Mesendoderm (in vitro differentiated cells): ENCODE measurements around the gene DGKI.
"Not testable (repeated sequence)": the region's sequence is repeated elsewhere in the genome, so short reads cannot be mapped to it uniquely, and the experiment has no call there.

Experiments
- DNase-seq: peaks from one replicate; pipeline ENCODE4 v3.0.0; 2013
- H2AK5ac ChIP-seq: 2 replicates; pipeline ENCODE4 v1.6.1; 2013; ENCODE audit warnings: low read length, inconsistent platforms
- H2BK120ac ChIP-seq: 2 replicates; pipeline ENCODE4 v1.6.1; 2013; ENCODE audit warnings: low read depth, mild to moderate bottlenecking, low read length, moderate library complexity, mixed read lengths
- H2BK15ac ChIP-seq: replicated peaks from 2 replicates; pipeline ENCODE4 v1.6.1; 2013; ENCODE audit warnings: low read depth, mild to moderate bottlenecking, moderate library complexity
- H2BK5ac ChIP-seq: 2 replicates; pipeline ENCODE4 v1.6.1; 2013; ENCODE audit warnings: low read length, inconsistent platforms
- H3K18ac ChIP-seq: 2 replicates; pipeline ENCODE4 v1.6.1; 2013; ENCODE audit warnings: mild to moderate bottlenecking, low read length, mixed read lengths
- H3K23ac ChIP-seq: one replicate; pipeline ENCODE4 v1.6.1; 2013; ENCODE audit warnings: low read length
- H3K27ac ChIP-seq: 2 replicates; pipeline ENCODE4 v1.5.1; 2013; ENCODE audit warnings: low read depth, mild to moderate bottlenecking, inconsistent platforms, low read length, moderate library complexity
- H3K27me3 ChIP-seq: 2 replicates; pipeline ENCODE4 v1.6.1; 2013; ENCODE audit warnings: low read length, control low read depth, mild to moderate bottlenecking, inconsistent platforms; ENCODE audit not compliant: insufficient read depth, poor library complexity
- H3K36me3 ChIP-seq: 2 replicates; pipeline ENCODE4 v1.6.1; 2013; ENCODE audit warnings: low read length, inconsistent platforms; ENCODE audit not compliant: control insufficient read depth, insufficient read depth
- H3K4ac ChIP-seq: one replicate; pipeline ENCODE4 v1.6.1; 2013; ENCODE audit warnings: low read depth, mild to moderate bottlenecking, low read length, moderate library complexity
- H3K4me1 ChIP-seq: 2 replicates; pipeline ENCODE4 v1.6.1; 2013; ENCODE audit warnings: low read depth, low read length, inconsistent platforms; ENCODE audit not compliant: control insufficient read depth
- H3K4me2 ChIP-seq: 2 replicates; pipeline ENCODE4 v1.6.1; 2013; ENCODE audit warnings: low read length
- H3K4me3 ChIP-seq: 2 replicates; pipeline ENCODE4 v1.5.1; 2013; ENCODE audit warnings: mild to moderate bottlenecking, low read length
- H3K56ac ChIP-seq: one replicate; pipeline ENCODE4 v1.6.1; 2013; ENCODE audit warnings: low read length
- H3K79me1 ChIP-seq: 2 replicates; pipeline ENCODE4 v1.6.1; 2013; ENCODE audit warnings: low read length, inconsistent platforms
- H3K79me2 ChIP-seq: 2 replicates; pipeline ENCODE4 v1.6.1; 2013; ENCODE audit warnings: mild to moderate bottlenecking, low read length; ENCODE audit not compliant: control insufficient read depth, insufficient read depth
- H3K9ac ChIP-seq: 2 replicates; pipeline ENCODE4 v1.6.1; 2013; ENCODE audit warnings: low read length, inconsistent platforms
- H4K5ac ChIP-seq: one replicate; pipeline ENCODE4 v1.6.1; 2013; ENCODE audit warnings: low read length
- H4K8ac ChIP-seq: one replicate; pipeline ENCODE4 v1.6.1; 2013; ENCODE audit warnings: low read depth, mild to moderate bottlenecking, control low read depth, low read length, moderate library complexity
- WGBS: extraction: QIAGEN DNeasy Blood & Tissue Kit; methylation state at CpG from one replicate; pipeline ENCODE4 v1.1.7; 2013; ENCODE audit warnings: low lambda C conversion rate, missing lambda C conversion rate; ENCODE audit not compliant: insufficient coverage; ENCODE audit errors: extremely low coverage; 5-methylcytosine and 5-hydroxymethylcytosine counted together

Gene DGKI

DNA sequence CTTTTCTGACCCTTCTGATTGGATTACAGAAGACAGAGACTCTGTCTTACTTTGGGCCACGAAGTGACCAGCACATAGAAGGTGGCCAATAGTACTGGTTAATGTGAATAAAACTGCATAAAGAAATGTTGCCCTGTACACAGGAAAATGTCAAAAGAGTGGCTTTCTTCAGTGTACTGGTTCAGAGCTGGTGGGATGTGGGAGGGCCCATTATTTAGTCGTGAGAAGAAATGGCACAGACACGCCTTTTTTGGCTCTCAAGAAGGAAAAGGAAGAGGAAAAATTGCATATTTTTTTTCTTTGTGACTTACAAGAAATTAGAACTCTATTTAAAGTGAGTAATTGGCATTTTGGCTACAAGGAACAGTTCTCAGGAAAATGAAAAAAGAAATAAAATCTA lies 129.7 kb downstream of the DGKI start:
- H2BK120ac ChIP-seq = no peak overlapping the region
- H3K56ac ChIP-seq = no peak overlapping the region
- H3K4me3 ChIP-seq = no peak overlapping the region
- no peaks in the 10 kb centered on the region for H3K4me1 ChIP-seq
- no peak for DNase-seq
- H2AK5ac ChIP-seq = no peak overlapping the region
- no peak overlapping the region for H2BK15ac ChIP-seq
- no peak overlapping the region for H3K4me2 ChIP-seq
- no peaks in the 10 kb centered on the region for H3K79me2 ChIP-seq
- H3K27me3 ChIP-seq = no peaks in the 10 kb centered on the region
- H3K18ac ChIP-seq = no peak overlapping the region
- H4K5ac ChIP-seq = no peak overlapping the region
- H3K23ac ChIP-seq = no peak overlapping the region
- H4K8ac ChIP-seq = no peak overlapping the region
- H3K79me1 ChIP-seq = no peaks in the 10 kb centered on the region
- no peak overlapping the region for H3K4ac ChIP-seq
- H3K9ac ChIP-seq = no peak overlapping the region
- no peak overlapping the region for H2BK5ac ChIP-seq
- H3K36me3 ChIP-seq = no peaks in the 10 kb centered on the region
- no CpG with 5 or more reads among the region's 3 CpGs for WGBS
- no peak overlapping the region for H3K27ac ChIP-seq

DNA sequence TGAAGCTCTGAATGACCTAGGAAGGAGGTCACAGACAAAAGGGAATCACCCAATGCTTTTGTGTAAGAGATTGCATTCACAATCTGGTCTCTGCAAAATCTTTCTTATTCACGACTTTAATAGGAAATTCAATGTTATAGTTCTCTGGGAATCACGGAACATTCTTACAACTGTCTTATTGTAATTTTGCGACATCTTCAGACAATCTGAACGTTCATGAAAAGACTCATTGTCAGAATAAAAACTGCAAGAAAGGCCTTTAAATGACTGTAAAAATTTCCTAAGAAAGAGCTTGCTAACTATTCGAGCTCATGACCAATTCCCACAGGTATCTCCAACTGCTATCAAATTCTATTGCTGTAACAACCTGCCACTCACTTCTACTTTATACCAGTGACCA lies 130.7 kb downstream of the DGKI start:
- Histone ChIP-seq H2AK5ac (no peak overlapping the region), H3K79me2 (no peaks in the 10 kb centered on the region), H2BK120ac (no peak overlapping the region), H3K56ac (no peak overlapping the region), H3K79me1 (no peaks in the 10 kb centered on the region), H3K23ac (no peak overlapping the region), H2BK5ac (no peak overlapping the region), H3K4me2 (no peak overlapping the region), H2BK15ac (no peak overlapping the region), H3K27me3 (no peaks in the 10 kb centered on the region), H3K36me3 (no peaks in the 10 kb centered on the region), H4K5ac (no peak overlapping the region), H3K27ac (no peak overlapping the region), H3K4me1 (no peaks in the 10 kb centered on the region), H3K4ac (no peak overlapping the region), H3K18ac (no peak overlapping the region), H3K4me3 (no peak overlapping the region), H4K8ac (no peak overlapping the region), H3K9ac (no peak overlapping the region)
- no peak for DNase-seq
- WGBS = no CpG with 5 or more reads among the region's 5 CpGs

GRCh38 chr7:137715533-137715932 lies 131.2 kb downstream of the DGKI start:
- H3K18ac ChIP-seq = no peak overlapping the region
- no peak overlapping the region for H4K5ac ChIP-seq
- no peak overlapping the region for H4K8ac ChIP-seq
- no peak overlapping the region for H3K4ac ChIP-seq
- no peaks in the 10 kb centered on the region for H3K79me1 ChIP-seq
- H2BK120ac ChIP-seq = no peak overlapping the region
- H3K4me3 ChIP-seq = no peak overlapping the region
- H3K79me2 ChIP-seq = no peaks in the 10 kb centered on the region
- no peak overlapping the region for H3K23ac ChIP-seq
- no peak overlapping the region for H3K4me2 ChIP-seq
- no peak for DNase-seq
- H3K9ac ChIP-seq = no peak overlapping the region
- no peak overlapping the region for H3K27ac ChIP-seq
- no peak overlapping the region for H2BK15ac ChIP-seq
- H3K4me1 ChIP-seq = no peaks in the 10 kb centered on the region
- no peaks in the 10 kb centered on the region for H3K27me3 ChIP-seq
- no peak overlapping the region for H2BK5ac ChIP-seq
- no peak overlapping the region for H2AK5ac ChIP-seq
- H3K56ac ChIP-seq = no peak overlapping the region
- no peaks in the 10 kb centered on the region for H3K36me3 ChIP-seq

- no CpG with 5 or more reads among the region's 3 CpGs for WGBS
- H3K36me3 ChIP-seq = no peaks in the 10 kb centered on the region
- H3K27ac ChIP-seq = no peak overlapping the region
- H3K4me3 ChIP-seq = no peak overlapping the region
- no peak overlapping the region for H2BK15ac ChIP-seq
- no peak overlapping the region for H2BK120ac ChIP-seq
- H3K79me2 ChIP-seq = no peaks in the 10 kb centered on the region
- DNase-seq = no peak
- no peaks in the 10 kb centered on the region for H3K4me1 ChIP-seq
- H3K27me3 ChIP-seq = no peaks in the 10 kb centered on the region
- no peak overlapping the region for H3K4me2 ChIP-seq
- no peaks in the 10 kb centered on the region for H3K79me1 ChIP-seq
- no peak overlapping the region for H3K56ac ChIP-seq
- H2BK5ac ChIP-seq = no peak overlapping the region
- no peak overlapping the region for H3K18ac ChIP-seq
- H4K5ac ChIP-seq = no peak overlapping the region
- H4K8ac ChIP-seq = no peak overlapping the region
- no peak overlapping the region for H3K9ac ChIP-seq
- no peak overlapping the region for H3K23ac ChIP-seq
- no peak overlapping the region for H3K4ac ChIP-seq
- H2AK5ac ChIP-seq = no peak overlapping the region
These were observed 131.7 kb downstream of the DGKI start for GRCh38 chr7:137715121-137715520.

GRCh38 chr7:137706330-137706729 lies 140.4 kb downstream of the DGKI start:
- H3K56ac ChIP-seq, H2BK15ac ChIP-seq, H2BK120ac ChIP-seq, H4K5ac ChIP-seq, DNase-seq, H3K18ac ChIP-seq, H3K9ac ChIP-seq, H2BK5ac ChIP-seq, H3K23ac ChIP-seq, H3K4me3 ChIP-seq, H3K36me3 ChIP-seq, H4K8ac ChIP-seq, H3K4me1 ChIP-seq, H3K79me1 ChIP-seq, H3K27me3 ChIP-seq, H3K79me2 ChIP-seq, H3K4me2 ChIP-seq, H3K4ac ChIP-seq, H3K27ac ChIP-seq, H2AK5ac ChIP-seq: not testable (repeated sequence)
- no CpG with 5 or more reads among the region's 5 CpGs for WGBS

DNA sequence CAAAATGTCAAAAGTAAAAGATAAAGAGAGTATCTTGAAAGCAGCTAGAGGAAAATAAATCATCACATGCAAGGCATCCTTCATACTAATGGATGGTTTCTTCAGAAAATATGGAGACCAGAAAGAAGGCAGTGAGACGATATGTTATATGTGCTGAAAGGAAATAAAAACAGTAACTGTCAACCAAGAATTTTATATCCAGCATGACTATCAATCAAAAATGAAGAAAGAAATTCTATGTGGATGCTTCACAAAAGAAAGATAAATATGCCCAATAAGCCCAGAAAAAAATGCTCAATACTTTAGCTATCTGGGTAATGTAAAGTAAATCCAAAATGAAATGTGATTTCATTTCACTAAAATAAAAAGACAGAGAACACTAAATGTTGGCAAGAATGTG lies 142.1 kb downstream of the DGKI start:
- Histone ChIP-seq H4K8ac (no peak overlapping the region), H3K4me2 (no peak overlapping the region), H3K9ac (no peak overlapping the region), H4K5ac (no peak overlapping the region), H3K4ac (no peak overlapping the region), H2AK5ac (no peak overlapping the region), H3K23ac (no peak overlapping the region), H3K27ac (no peak overlapping the region), H3K79me2 (no peaks in the 10 kb centered on the region), H3K18ac (no peak overlapping the region), H2BK120ac (no peak overlapping the region), H3K79me1 (no peaks in the 10 kb centered on the region), H3K4me3 (no peak overlapping the region), H2BK5ac (no peak overlapping the region), H3K27me3 (no peaks in the 10 kb centered on the region), H3K36me3 (no peaks in the 10 kb centered on the region), H3K56ac (no peak overlapping the region), H2BK15ac (no peak overlapping the region), H3K4me1 (no peaks in the 10 kb centered on the region)
- WGBS = no CpG with 5 or more reads among the region's 1 CpG
- DNase-seq = no peak
